T-helper 17 cell (primary cell): ENCODE results near the gene CCSER1. TPM values are rescaled to one million over a fixed set of nuclear protein-coding genes. Genes with fewer than 3 reads are reported as not detected.

Experiments used
- ATAC-seq: fragments of 150-1000 bp; cut with Tn5 transposase; 2 replicates; pipeline ENCODE4 v1.10.0; 2021; ENCODE audit warnings: mild to moderate bottlenecking, moderate library complexity
- DNase-seq, 3 donors: peaks; one replicate each; pipeline versions ENCODE4 v3.0.0 to v3.0.0-alpha.2; 2020 to 2021
- H3K9me3 ChIP-seq: one replicate; pipeline ENCODE4 v1.7.0; 2013; ENCODE audit warnings: low read length, mild to moderate bottlenecking; ENCODE audit not compliant: control insufficient read depth, poor library complexity, severe bottlenecking
- H3K27ac Mint-ChIP-seq: one replicate; pipeline ENCODE4 v1.8.0; 2022; ENCODE audit warnings: mild to moderate bottlenecking, moderate library complexity, mixed read lengths
- H3K27me3 Mint-ChIP-seq: one replicate; pipeline ENCODE4 v1.8.0; 2022; ENCODE audit warnings: mixed read lengths
- H3K36me3 Mint-ChIP-seq: one replicate; pipeline ENCODE4 v1.8.0; 2022; ENCODE audit warnings: low read depth, mixed read lengths
- H3K4me1 Mint-ChIP-seq: one replicate; pipeline ENCODE4 v1.8.0; 2022; ENCODE audit warnings: mild to moderate bottlenecking, mixed read lengths
- H3K4me3 Mint-ChIP-seq: one replicate; pipeline ENCODE4 v1.8.0; 2022; ENCODE audit warnings: mild to moderate bottlenecking, moderate library complexity, mixed read lengths
- total RNA-seq, 4 donors: library from RNA in 2 of 4; stranded (reverse) in 2 of 4; gene quantifications; one replicate each; pipeline ENCODE4 v1.2.3 and lab custom pipeline; 2022 to 2026

Gene CCSER1
- total RNA-seq, 2 donors from 2014 or later = 1.7 to 3.0 TPM

- DNase-seq = no peak
- no peak for ATAC-seq
- H3K4me1 Mint-ChIP-seq = no peaks in the 10 kb centered on the region
- no peak overlapping the region for H3K27ac Mint-ChIP-seq
- no peaks in the 10 kb centered on the region for H3K9me3 ChIP-seq
- no peak overlapping the region for H3K4me3 Mint-ChIP-seq
- no peaks in the 10 kb centered on the region for H3K27me3 Mint-ChIP-seq
- no peaks in the 10 kb centered on the region for H3K36me3 Mint-ChIP-seq
Observed at GRCh38 chr4:90227177-90227576, 100.0 kb downstream of the CCSER1 start.

- Mint-ChIP-seq H3K4me1 (no peaks in the 10 kb centered on the region), H3K36me3 (no peaks in the 10 kb centered on the region), H3K4me3 (no peak overlapping the region), H3K27ac (no peak overlapping the region), H3K27me3 (no peaks in the 10 kb centered on the region)
- DNase-seq (no peak), ATAC-seq (no peak)
- H3K9me3 ChIP-seq = no peaks in the 10 kb centered on the region
Observed at GRCh38 chr4:90234916-90235547, 107.8 kb downstream of the CCSER1 start.

GRCh38 chr4:90237751-90238530 is 110.7 kb downstream of the CCSER1 start:
- no peak for ATAC-seq
- H3K4me1 Mint-ChIP-seq = peaks cover 2% of the 10 kb centered on the region
- H3K36me3 Mint-ChIP-seq = no peaks in the 10 kb centered on the region
- no peak overlapping the region for H3K4me3 Mint-ChIP-seq
- H3K27me3 Mint-ChIP-seq = no peaks in the 10 kb centered on the region
- no peak for DNase-seq
- H3K9me3 ChIP-seq = no peaks in the 10 kb centered on the region
- H3K27ac Mint-ChIP-seq = no peak overlapping the region

GRCh38 chr4:90240333-90240732 is 113.1 kb downstream of the CCSER1 start:
- H3K27ac Mint-ChIP-seq = no peak overlapping the region
- peaks cover 2% of the 10 kb centered on the region for H3K4me1 Mint-ChIP-seq
- no peaks in the 10 kb centered on the region for H3K9me3 ChIP-seq
- H3K27me3 Mint-ChIP-seq = no peaks in the 10 kb centered on the region
- no peak for ATAC-seq
- no peak for DNase-seq
- H3K36me3 Mint-ChIP-seq = no peaks in the 10 kb centered on the region
- no peak overlapping the region for H3K4me3 Mint-ChIP-seq

- no peak overlapping the region for H3K27ac Mint-ChIP-seq
- no peak overlapping the region for H3K4me3 Mint-ChIP-seq
- no peaks in the 10 kb centered on the region for H3K27me3 Mint-ChIP-seq
- no peaks in the 10 kb centered on the region for H3K9me3 ChIP-seq
- no peaks in the 10 kb centered on the region for H3K36me3 Mint-ChIP-seq
- H3K4me1 Mint-ChIP-seq = peaks cover 2% of the 10 kb centered on the region
- ATAC-seq = no peak
- no peak for DNase-seq
Observed at GRCh38 chr4:90241008-90241407, 113.8 kb downstream of the CCSER1 start.

GRCh38 chr4:90245837-90246236 is 118.6 kb downstream of the CCSER1 start:
- Mint-ChIP-seq H3K27me3 (no peaks in the 10 kb centered on the region), H3K4me1 (no peaks in the 10 kb centered on the region), H3K27ac (no peak overlapping the region), H3K4me3 (no peak overlapping the region), H3K36me3 (no peaks in the 10 kb centered on the region)
- ATAC-seq = no peak
- DNase-seq = no peak
- no peaks in the 10 kb centered on the region for H3K9me3 ChIP-seq

- no peaks in the 10 kb centered on the region for H3K9me3 ChIP-seq
- Mint-ChIP-seq H3K4me1 (no peaks in the 10 kb centered on the region), H3K27ac (no peak overlapping the region), H3K36me3 (no peaks in the 10 kb centered on the region), H3K4me3 (no peak overlapping the region), H3K27me3 (no peaks in the 10 kb centered on the region)
- no peak for DNase-seq
- no peak for ATAC-seq
Observed at GRCh38 chr4:90246816-90247215, 119.6 kb downstream of the CCSER1 start.

GRCh38 chr4:90254357-90254756 is 127.2 kb downstream of the CCSER1 start:
- Mint-ChIP-seq H3K36me3 (no peaks in the 10 kb centered on the region), H3K4me3 (no peak overlapping the region), H3K4me1 (no peaks in the 10 kb centered on the region)

GRCh38 chr4:90274175-90274574 is 147.0 kb downstream of the CCSER1 start:
- no peaks in the 10 kb centered on the region for H3K4me1 Mint-ChIP-seq
- H3K4me3 Mint-ChIP-seq = no peak overlapping the region
- H3K9me3 ChIP-seq = no peaks in the 10 kb centered on the region
- DNase-seq (no peak), ATAC-seq (no peak)
- no peaks in the 10 kb centered on the region for H3K36me3 Mint-ChIP-seq
- H3K27me3 Mint-ChIP-seq = no peaks in the 10 kb centered on the region
- H3K27ac Mint-ChIP-seq = no peak overlapping the region

More at GRCh38 chr4:90254357-90254756, 127.2 kb downstream of the CCSER1 start:
- DNase-seq (no peak), ATAC-seq (no peak)
- Mint-ChIP-seq H3K27ac (no peak overlapping the region), H3K27me3 (peaks cover 4% of the 10 kb centered on the region)
- H3K9me3 ChIP-seq = no peaks in the 10 kb centered on the region

GRCh38 chr4:90280954-90281353 is 153.8 kb downstream of the CCSER1 start:
- Mint-ChIP-seq H3K4me3 (no peak overlapping the region), H3K27me3 (no peaks in the 10 kb centered on the region), H3K27ac (no peak overlapping the region), H3K4me1 (peaks cover 2% of the 10 kb centered on the region), H3K36me3 (no peaks in the 10 kb centered on the region)
- no peak for DNase-seq
- ATAC-seq = no peak
- no peaks in the 10 kb centered on the region for H3K9me3 ChIP-seq

- H3K36me3 Mint-ChIP-seq = no peaks in the 10 kb centered on the region
- ATAC-seq = no peak
- no peak for DNase-seq
- H3K4me3 Mint-ChIP-seq = no peak overlapping the region
- H3K4me1 Mint-ChIP-seq = peaks cover 3% of the 10 kb centered on the region
- no peak overlapping the region for H3K27ac Mint-ChIP-seq
- no peaks in the 10 kb centered on the region for H3K27me3 Mint-ChIP-seq
- H3K9me3 ChIP-seq = no peaks in the 10 kb centered on the region
Observed at GRCh38 chr4:90281541-90282355, 154.6 kb downstream of the CCSER1 start.

GRCh38 chr4:90290345-90290744 is 163.2 kb downstream of the CCSER1 start:
- H3K36me3 Mint-ChIP-seq = no peaks in the 10 kb centered on the region

GRCh38 chr4:90292438-90292837 is 165.2 kb downstream of the CCSER1 start:
- peaks cover 5% of the 10 kb centered on the region for H3K27me3 Mint-ChIP-seq
- H3K4me1 Mint-ChIP-seq = no peaks in the 10 kb centered on the region
- H3K27ac Mint-ChIP-seq = no peak overlapping the region
- DNase-seq (no peak), ATAC-seq (no peak)
- no peak overlapping the region for H3K4me3 Mint-ChIP-seq
- no peaks in the 10 kb centered on the region for H3K36me3 Mint-ChIP-seq
- no peaks in the 10 kb centered on the region for H3K9me3 ChIP-seq

More at GRCh38 chr4:90290345-90290744, 163.2 kb downstream of the CCSER1 start:
- DNase-seq = no peak
- Mint-ChIP-seq H3K27ac (no peak overlapping the region), H3K4me1 (peaks cover 3% of the 10 kb centered on the region), H3K4me3 (no peak overlapping the region), H3K27me3 (peaks cover 5% of the 10 kb centered on the region)
- no peak for ATAC-seq
- no peaks in the 10 kb centered on the region for H3K9me3 ChIP-seq
